ENCODE data around the gene KLK1. TPM values are rescaled to one million over a fixed set of nuclear protein-coding genes. Genes with fewer than 3 reads are reported as not detected.

The KLK1 gene
- polyA plus RNA-seq, 1 experiment: 0.15 TPM

Small RNAs within 50 kb of the gene (small RNA-seq; reads per million reads assigned to genes)
- gene SNORD88A (ENCODE audit: insufficient read length, low read depth, low replicate concordance): 62.2 reads per million, percentile 89 among the genes with 10 or more reads in this experiment
- gene SNORD88B (ENCODE audit: insufficient read length, low read depth, low replicate concordance): not detected
- gene SNORD88C (ENCODE audit: insufficient read length, low read depth, low replicate concordance): not detected

Other genes with a start within 250 kb of the KLK1 start
- gene SYT3, start 183.9 kb downstream of the KLK1 start, polyA plus RNA-seq (2011; rRNA removed): 0.11 TPM in 1 of 2 replicates, not detected in the other
- 0.47 and 0.59 TPM in 2 replicates for gene C19orf81, start 174.3 kb downstream of the KLK1 start, polyA plus RNA-seq (2011; rRNA removed)
- gene SHANK1, start 104.0 kb downstream of the KLK1 start, polyA plus RNA-seq (2011; rRNA removed): 1.6 and 1.8 TPM in 2 replicates
- 82.0 and 136 TPM in 2 replicates for gene CLEC11A, start 100.4 kb downstream of the KLK1 start, polyA plus RNA-seq (2011; rRNA removed)
- not detected in 2 replicates for gene GPR32, start 53.3 kb downstream of the KLK1 start, polyA plus RNA-seq (2011; rRNA removed)
- not detected in 2 replicates for gene ACP4, start 33.4 kb downstream of the KLK1 start, polyA plus RNA-seq (2011; rRNA removed)
- gene KLK15, start 9.8 kb upstream of the KLK1 start, polyA plus RNA-seq (2011; rRNA removed): not detected in 2 replicates
- gene KLK3, start 31.1 kb upstream of the KLK1 start, polyA plus RNA-seq (2011; rRNA removed): not detected in 2 replicates
- not detected in 2 replicates for gene KLK2, start 49.7 kb upstream of the KLK1 start, polyA plus RNA-seq (2011; rRNA removed)
- not detected in 2 replicates for gene KLK4, start 87.6 kb upstream of the KLK1 start, polyA plus RNA-seq (2011; rRNA removed)
- not detected in 2 replicates for gene KLK5, start 129.3 kb upstream of the KLK1 start, polyA plus RNA-seq (2011; rRNA removed)
- not detected in 2 replicates for gene KLK6, start 145.8 kb upstream of the KLK1 start, polyA plus RNA-seq (2011; rRNA removed)
- not detected in 2 replicates for gene KLK7, start 160.1 kb upstream of the KLK1 start, polyA plus RNA-seq (2011; rRNA removed)
- not detected in 2 replicates for gene KLK8, start 177.8 kb upstream of the KLK1 start, polyA plus RNA-seq (2011; rRNA removed)
- gene KLK10, start 195.9 kb upstream of the KLK1 start, polyA plus RNA-seq (2011; rRNA removed): not detected in 2 replicates
- not detected in 2 replicates for gene KLK11, start 202.8 kb upstream of the KLK1 start, polyA plus RNA-seq (2011; rRNA removed)
- gene KLK12, start 211.2 kb upstream of the KLK1 start, polyA plus RNA-seq (2011; rRNA removed): not detected in 2 replicates
- not detected in 2 replicates for gene KLK13, start 241.3 kb upstream of the KLK1 start, polyA plus RNA-seq (2011; rRNA removed)